ENCODE results near the gene PAQR5.

PAQR5 gene

GRCh38 chr15:69275074-69275670 lies 23.5 kb upstream of the PAQR5 start:
- no peak for TF ChIP-seq CTCF (IDR thresholded peaks at IDR 0.05; ENCODE audit: extremely low read depth, missing control alignments)
- no peak for DNase-seq (ENCODE audit: low spot score)

- DNase-seq (ENCODE audit: low spot score): no peak
- no peak for TF ChIP-seq CTCF (IDR thresholded peaks at IDR 0.05; ENCODE audit: extremely low read depth, missing control alignments)
Measured at GRCh38 chr15:69275933-69276560, 22.7 kb upstream of the PAQR5 start.

GRCh38 chr15:69277316-69277715 lies 21.4 kb upstream of the PAQR5 start:
- TF ChIP-seq CTCF (IDR thresholded peaks at IDR 0.05; ENCODE audit: extremely low read depth, missing control alignments): no peak
- no peak for DNase-seq (ENCODE audit: low spot score)

GRCh38 chr15:69279636-69280035 lies 19.1 kb upstream of the PAQR5 start:
- DNase-seq (ENCODE audit: low spot score): no peak
- no peak for TF ChIP-seq CTCF (IDR thresholded peaks at IDR 0.05; ENCODE audit: extremely low read depth, missing control alignments)

- TF ChIP-seq CTCF (IDR thresholded peaks at IDR 0.05; ENCODE audit: extremely low read depth, missing control alignments): no peak
Measured at GRCh38 chr15:69280783-69281182, 17.9 kb upstream of the PAQR5 start.

GRCh38 chr15:69282104-69282743 lies 16.5 kb upstream of the PAQR5 start:
- TF ChIP-seq CTCF (IDR thresholded peaks at IDR 0.05; ENCODE audit: extremely low read depth, missing control alignments): no peak
- no peak for DNase-seq (ENCODE audit: low spot score)

More at GRCh38 chr15:69280783-69281182, 17.9 kb upstream of the PAQR5 start:
- DNase-seq (ENCODE audit: low spot score): no peak

- DNase-seq (ENCODE audit: low spot score): no peak
- TF ChIP-seq CTCF (IDR thresholded peaks at IDR 0.05; ENCODE audit: extremely low read depth, missing control alignments): no peak
Measured at GRCh38 chr15:69285834-69286233, 12.9 kb upstream of the PAQR5 start.
